Hepatocyte (in vitro differentiated cells): ENCODE measurements around the gene FER1L5. TPM values are rescaled to one million over a fixed set of nuclear protein-coding genes. Genes with fewer than 3 reads are reported as not detected.

Source experiments
- DNase-seq: peaks from one replicate; pipeline ENCODE4 v3.0.0-alpha.2; 2016; ENCODE audit warnings: low spot score
- H2AFZ ChIP-seq: fragments of 200-600 bp; sonication (generic); 2 replicates; pipeline ENCODE4 v1.6.0; 2016; ENCODE audit warnings: antibody characterized with exemption, mild to moderate bottlenecking
- H3K27ac ChIP-seq: fragments of 200-600 bp; sonication (generic); 2 replicates; pipeline ENCODE4 v1.5.1; 2016; ENCODE audit warnings: mild to moderate bottlenecking
- H3K27me3 ChIP-seq: fragments of 200-600 bp; sonication (generic); 2 replicates; pipeline ENCODE4 v1.6.1; 2016
- H3K36me3 ChIP-seq: fragments of 200-600 bp; sonication (generic); replicated peaks from 2 replicates; pipeline ENCODE4 v1.5.1; 2016; ENCODE audit warnings: low read depth; ENCODE audit not compliant: insufficient read depth
- H3K4me1 ChIP-seq: fragments of 200-600 bp; sonication (generic); 2 replicates; pipeline ENCODE4 v1.5.1; 2016; ENCODE audit warnings: mild to moderate bottlenecking, moderate library complexity; ENCODE audit not compliant: insufficient read depth
- H3K4me2 ChIP-seq: fragments of 200-600 bp; sonication (generic); 2 replicates; pipeline ENCODE4 v1.6.0; 2016
- H3K4me3 ChIP-seq: fragments of 200-600 bp; sonication (generic); 2 replicates; pipeline ENCODE4 v1.5.1; 2016; ENCODE audit warnings: mild to moderate bottlenecking
- H3K79me2 ChIP-seq: fragments of 200-600 bp; sonication (generic); 2 replicates; pipeline ENCODE4 v1.6.0; 2017; ENCODE audit warnings: mild to moderate bottlenecking
- H3K9me2 ChIP-seq: fragments of 200-600 bp; sonication (generic); replicated peaks from 2 replicates; pipeline ENCODE4 v1.6.0; 2017; ENCODE audit warnings: mild to moderate bottlenecking; ENCODE audit not compliant: insufficient read depth
- H3K9me3 ChIP-seq: fragments of 200-600 bp; sonication (generic); 2 replicates; pipeline ENCODE4 v1.5.1; 2016; ENCODE audit warnings: low read depth, mild to moderate bottlenecking
- H4K20me1 ChIP-seq: fragments of 200-600 bp; sonication (generic); 2 replicates; pipeline ENCODE4 v1.6.0; 2016; ENCODE audit warnings: mild to moderate bottlenecking; ENCODE audit not compliant: insufficient read depth, poor library complexity, severe bottlenecking
- EZH2 ChIP-seq: fragments of 200-600 bp; sonication (generic); IDR thresholded peaks from 2 replicates; pipeline ENCODE4 v1.6.1; 2016; ENCODE audit warnings: antibody characterized with exemption, mild to moderate bottlenecking, borderline replicate concordance
- EZH2phosphoT487 ChIP-seq: fragments of 200-600 bp; sonication (generic); IDR thresholded peaks from one replicate; pipeline ENCODE4 v1.6.1; 2018; ENCODE audit warnings: antibody characterized with exemption, mild to moderate bottlenecking, low read depth, moderate library complexity; ENCODE audit not compliant: unreplicated experiment, severe bottlenecking
- whole genome bisulfite sequencing: methylation state at CpG from one replicate; pipeline ENCODE4 v1.1.6; 2016; ENCODE audit warnings: low lambda C conversion rate; ENCODE audit errors: missing lambda C conversion rate; 5-methylcytosine and 5-hydroxymethylcytosine counted together
- polyA plus RNA-seq: library from polyadenylated mRNA; unstranded; fragments of >200 nt; fragmentation: Nextera tagmentation; extraction: Ambion mirVana; gene quantifications from 2 replicates; pipeline ENCODE4 v1.2.1, GENCODE V29; 2016
- total RNA-seq: library from RNA; depleted of rRNA; stranded (reverse); fragments of >200 nt; gene quantifications from 2 replicates; pipeline ENCODE4 v1.2.3, GENCODE V29; 2014
- TF ChIP-seq, protein P1 (sequence below): fragments of 200-600 bp; sonication (generic); IDR thresholded peaks from 2 replicates; pipeline ENCODE4 v1.5.1; 2016; ENCODE audit warnings: antibody characterized with exemption, mild to moderate bottlenecking; ENCODE audit not compliant: poor library complexity

The FER1L5 gene
- total and polyA plus RNA-seq, 2 experiments from 2014 or later: 0.10 to 0.33 TPM

- no peaks in the 10 kb centered on the region for H3K79me2 ChIP-seq
- H3K4me2 ChIP-seq: no peak overlapping the region
- no peaks in the 10 kb centered on the region for H3K4me1 ChIP-seq
- H3K4me3 ChIP-seq: no peak overlapping the region
- H4K20me1 ChIP-seq: no peaks in the 10 kb centered on the region
- H3K27ac ChIP-seq: no peak overlapping the region
- DNase-seq: no peak
- no peaks in the 10 kb centered on the region for H3K9me3 ChIP-seq
- no peak for TF ChIP-seq EZH2phosphoT487
- TF ChIP-seq, protein P1, sequence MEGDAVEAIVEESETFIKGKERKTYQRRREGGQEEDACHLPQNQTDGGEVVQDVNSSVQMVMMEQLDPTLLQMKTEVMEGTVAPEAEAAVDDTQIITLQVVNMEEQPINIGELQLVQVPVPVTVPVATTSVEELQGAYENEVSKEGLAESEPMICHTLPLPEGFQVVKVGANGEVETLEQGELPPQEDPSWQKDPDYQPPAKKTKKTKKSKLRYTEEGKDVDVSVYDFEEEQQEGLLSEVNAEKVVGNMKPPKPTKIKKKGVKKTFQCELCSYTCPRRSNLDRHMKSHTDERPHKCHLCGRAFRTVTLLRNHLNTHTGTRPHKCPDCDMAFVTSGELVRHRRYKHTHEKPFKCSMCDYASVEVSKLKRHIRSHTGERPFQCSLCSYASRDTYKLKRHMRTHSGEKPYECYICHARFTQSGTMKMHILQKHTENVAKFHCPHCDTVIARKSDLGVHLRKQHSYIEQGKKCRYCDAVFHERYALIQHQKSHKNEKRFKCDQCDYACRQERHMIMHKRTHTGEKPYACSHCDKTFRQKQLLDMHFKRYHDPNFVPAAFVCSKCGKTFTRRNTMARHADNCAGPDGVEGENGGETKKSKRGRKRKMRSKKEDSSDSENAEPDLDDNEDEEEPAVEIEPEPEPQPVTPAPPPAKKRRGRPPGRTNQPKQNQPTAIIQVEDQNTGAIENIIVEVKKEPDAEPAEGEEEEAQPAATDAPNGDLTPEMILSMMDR: no peak
- TF ChIP-seq EZH2: no peak
- WGBS: 92% methylated on average over 17 of the region's 17 CpGs
- no peaks in the 10 kb centered on the region for H3K9me2 ChIP-seq
- H2AFZ ChIP-seq: no peak overlapping the region
- H3K27me3 ChIP-seq: no peaks in the 10 kb centered on the region
- H3K36me3 ChIP-seq: no peaks in the 10 kb centered on the region
These were observed 59.7 kb downstream of the FER1L5 start for GRCh38 chr2:96702098-96702785.

- Histone ChIP-seq H3K36me3 (peaks cover 4% of the 10 kb centered on the region), H4K20me1 (no peaks in the 10 kb centered on the region), H3K27me3 (no peaks in the 10 kb centered on the region), H3K27ac (no peak overlapping the region), H3K4me3 (no peak overlapping the region), H2AFZ (no peak overlapping the region), H3K9me3 (no peaks in the 10 kb centered on the region), H3K4me2 (no peak overlapping the region), H3K79me2 (no peaks in the 10 kb centered on the region), H3K9me2 (no peaks in the 10 kb centered on the region), H3K4me1 (no peaks in the 10 kb centered on the region)
- WGBS: 97% methylated on average over 16 of the region's 16 CpGs
- TF ChIP-seq, protein P1: no peak
- TF ChIP-seq EZH2: no peak
- no peak for TF ChIP-seq EZH2phosphoT487
- DNase-seq: no peak
These were observed 60.6 kb downstream of the FER1L5 start for GRCh38 chr2:96703021-96703751.

- H2AFZ ChIP-seq: no peak overlapping the region
- no peaks in the 10 kb centered on the region for H3K79me2 ChIP-seq
- TF ChIP-seq EZH2phosphoT487 (no peak), EZH2 (no peak)
- TF ChIP-seq, protein P1: no peak
- WGBS: 95% methylated on average over 3 of the region's 3 CpGs
- no peaks in the 10 kb centered on the region for H4K20me1 ChIP-seq
- H3K36me3 ChIP-seq: peaks cover 13% of the 10 kb centered on the region
- no peak for DNase-seq
- no peak overlapping the region for H3K27ac ChIP-seq
- H3K4me1 ChIP-seq: no peaks in the 10 kb centered on the region
- no peak overlapping the region for H3K4me3 ChIP-seq
- no peaks in the 10 kb centered on the region for H3K9me3 ChIP-seq
- H3K27me3 ChIP-seq: no peaks in the 10 kb centered on the region
- no peaks in the 10 kb centered on the region for H3K9me2 ChIP-seq
- no peak overlapping the region for H3K4me2 ChIP-seq
These were observed 68.4 kb downstream of the FER1L5 start for GRCh38 chr2:96710985-96711384.
